HEK293T (cell line): ENCODE measurements around the gene BACE1.

Source experiments
- CTCF ChIA-PET: fragments of 350-600 bp; formaldehyde crosslinking; extraction: SDS; loops from one replicate; lab custom pipeline; 2021; ENCODE audit warnings: antibody characterized with exemption, inconsistent platforms; lab: Yijun Ruan, JAX
- POLR2A ChIA-PET: fragments of 350-600 bp; formaldehyde crosslinking; extraction: SDS; loops from one replicate; lab custom pipeline; 2020; ENCODE audit warnings: antibody characterized with exemption, inconsistent platforms; lab: Yijun Ruan, JAX
- DNase-seq: peaks from one replicate; pipeline ENCODE4 v3.0.0; 2012; ENCODE audit warnings: mixed read lengths; ENCODE audit errors: extremely low spot score
- ARNT ChIP-seq: fragments of 450-650 bp; IDR thresholded peaks from 2 replicates; pipeline ENCODE4 v1.6.1; 2017; ENCODE audit warnings: mild to moderate bottlenecking
- BHLHE40 ChIP-seq: fragments of 450-650 bp; IDR thresholded peaks from 2 replicates; pipeline ENCODE4 v1.6.1; 2016; ENCODE audit warnings: mild to moderate bottlenecking, moderate library complexity, borderline replicate concordance
- CTBP1 ChIP-seq: fragments of 450-650 bp; IDR thresholded peaks from 2 replicates; pipeline ENCODE4 v1.6.1; 2016; ENCODE audit warnings: borderline replicate concordance
- ELF4 ChIP-seq: fragments of 450-650 bp; IDR thresholded peaks from 2 replicates; pipeline ENCODE4 v1.6.1; 2017; ENCODE audit warnings: antibody characterized with exemption
- FOXA1 ChIP-seq: fragments of 450-650 bp; IDR thresholded peaks from 2 replicates; pipeline ENCODE4 v1.6.1; 2016; ENCODE audit warnings: mild to moderate bottlenecking
- FOXK2 ChIP-seq: fragments of 450-650 bp; IDR thresholded peaks from 2 replicates; pipeline ENCODE4 v1.6.1; 2016; ENCODE audit warnings: mild to moderate bottlenecking
- FOXM1 ChIP-seq: fragments of 450-650 bp; IDR thresholded peaks from 2 replicates; pipeline ENCODE4 v1.6.1; 2017; ENCODE audit warnings: mild to moderate bottlenecking, borderline replicate concordance
- HDGF ChIP-seq: fragments of 450-650 bp; IDR thresholded peaks from 2 replicates; pipeline ENCODE4 v1.6.1; 2017; ENCODE audit warnings: antibody characterized with exemption, borderline replicate concordance
- L3MBTL2 ChIP-seq: fragments of 450-650 bp; conservative IDR thresholded peaks from 2 replicates; pipeline ENCODE4 v1.6.1; 2016; ENCODE audit warnings: mild to moderate bottlenecking
- LEF1 ChIP-seq: fragments of 450-650 bp; IDR thresholded peaks from 2 replicates; pipeline ENCODE4 v1.6.1; 2017; ENCODE audit warnings: mild to moderate bottlenecking, borderline replicate concordance
- NFRKB ChIP-seq: fragments of 450-650 bp; IDR thresholded peaks from 2 replicates; pipeline ENCODE4 v1.6.1; 2016; ENCODE audit warnings: mild to moderate bottlenecking, moderate library complexity
- PKNOX1 ChIP-seq: fragments of 450-650 bp; IDR thresholded peaks from 2 replicates; pipeline ENCODE4 v1.6.1; 2016
- SP1 ChIP-seq: fragments of 450-650 bp; IDR thresholded peaks from 2 replicates; pipeline ENCODE4 v1.6.1; 2017
- SUZ12 ChIP-seq: fragments of 450-650 bp; IDR thresholded peaks from 2 replicates; pipeline ENCODE4 v1.6.1; 2016; ENCODE audit warnings: mild to moderate bottlenecking
- TARDBP ChIP-seq: fragments of 450-650 bp; IDR thresholded peaks from 2 replicates; pipeline ENCODE4 v1.6.1; 2016
- ZNF384 ChIP-seq: fragments of 450-650 bp; IDR thresholded peaks from 2 replicates; pipeline ENCODE4 v1.6.1; 2016

Gene BACE1

GRCh38 chr11:117314840-117315239, 1.2 kb downstream of the BACE1 start:
- ChIA-PET CTCF (interaction anchor here (1.2 kb wide), 1 partner anchor 19 kb away, joined by 3 read pairs; no protein-coding TSS in a partner anchor), POLR2A (interaction anchor here (1.2 kb wide), 1 partner anchor 18 kb away, joined by 3 read pairs; no protein-coding TSS in a partner anchor)
- DNase-seq: no peak
- no peak for TF ChIP-seq NFRKB
- TF ChIP-seq BHLHE40: no peak
- TF ChIP-seq L3MBTL2: no peak
- TF ChIP-seq HDGF: no peak
- TF ChIP-seq SP1: no peak
- no peak for TF ChIP-seq ARNT
- no peak for TF ChIP-seq FOXM1
- no peak for TF ChIP-seq FOXA1
- no peak for TF ChIP-seq LEF1
- no peak for TF ChIP-seq TARDBP
- no peak for TF ChIP-seq ZNF384
- no peak for TF ChIP-seq PKNOX1
- no peak for TF ChIP-seq ELF4
- no peak for TF ChIP-seq FOXK2
- no peak for TF ChIP-seq CTBP1
- no peak for TF ChIP-seq SUZ12

GRCh38 chr11:117313828-117314768, 2.0 kb downstream of the BACE1 start:
- ChIA-PET POLR2A (no interaction called here), CTCF (no interaction called here)
- no peak for TF ChIP-seq NFRKB
- no peak for TF ChIP-seq L3MBTL2
- TF ChIP-seq ARNT: no peak
- TF ChIP-seq FOXK2: no peak
- no peak for TF ChIP-seq HDGF
- TF ChIP-seq FOXM1: no peak
- TF ChIP-seq SUZ12: no peak
- TF ChIP-seq BHLHE40: no peak
- DNase-seq: no peak

DNA sequence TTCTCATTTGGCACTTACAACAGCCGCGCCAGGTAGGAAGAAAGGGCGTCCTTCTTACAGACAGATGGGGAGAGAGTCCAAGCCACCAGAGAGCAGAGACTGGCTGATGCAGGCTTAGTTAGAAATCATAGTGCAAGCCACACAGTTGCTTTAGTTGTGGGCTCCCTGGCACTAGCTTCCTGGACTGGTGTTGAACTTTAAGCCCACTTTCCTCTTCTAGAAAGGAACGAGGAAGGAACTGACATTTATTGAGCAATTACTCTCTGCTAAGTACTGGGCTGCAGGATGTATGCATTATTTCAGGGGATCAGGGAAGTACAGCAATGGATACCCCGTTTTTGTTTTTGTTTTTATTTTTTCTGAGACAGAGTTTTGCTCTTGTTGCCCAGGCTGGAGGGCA, 3.0 kb downstream of the BACE1 start:
- no peak for TF ChIP-seq L3MBTL2
- no peak for TF ChIP-seq SUZ12
- TF ChIP-seq CTBP1: no peak
- TF ChIP-seq ARNT: no peak
- no peak for TF ChIP-seq FOXK2
- TF ChIP-seq TARDBP: no peak
- no peak for TF ChIP-seq SP1
- TF ChIP-seq NFRKB: no peak
- no peak for TF ChIP-seq ZNF384
- TF ChIP-seq HDGF: no peak
- no peak for TF ChIP-seq LEF1
- no peak for TF ChIP-seq FOXM1
- TF ChIP-seq PKNOX1: no peak
- no peak for TF ChIP-seq FOXA1
- no peak for TF ChIP-seq ELF4
- no peak for TF ChIP-seq BHLHE40
- DNase-seq: no peak
- POLR2A ChIA-PET: no interaction called here
- CTCF ChIA-PET: no interaction called here

GRCh38 chr11:117309310-117309709, 6.7 kb downstream of the BACE1 start:
- ChIA-PET POLR2A (interaction anchor here (1.6 kb wide), 1 partner anchor 19 kb away, joined by 7 read pairs; the partner anchor contains the start of gene CEP164), CTCF (no interaction called here)
- no peak for TF ChIP-seq SUZ12
- no peak for TF ChIP-seq FOXM1
- no peak for TF ChIP-seq FOXA1
- TF ChIP-seq LEF1: no peak
- TF ChIP-seq ARNT: no peak
- no peak for TF ChIP-seq HDGF
- no peak for TF ChIP-seq TARDBP
- TF ChIP-seq ELF4: no peak
- no peak for TF ChIP-seq L3MBTL2
- no peak for DNase-seq

DNA sequence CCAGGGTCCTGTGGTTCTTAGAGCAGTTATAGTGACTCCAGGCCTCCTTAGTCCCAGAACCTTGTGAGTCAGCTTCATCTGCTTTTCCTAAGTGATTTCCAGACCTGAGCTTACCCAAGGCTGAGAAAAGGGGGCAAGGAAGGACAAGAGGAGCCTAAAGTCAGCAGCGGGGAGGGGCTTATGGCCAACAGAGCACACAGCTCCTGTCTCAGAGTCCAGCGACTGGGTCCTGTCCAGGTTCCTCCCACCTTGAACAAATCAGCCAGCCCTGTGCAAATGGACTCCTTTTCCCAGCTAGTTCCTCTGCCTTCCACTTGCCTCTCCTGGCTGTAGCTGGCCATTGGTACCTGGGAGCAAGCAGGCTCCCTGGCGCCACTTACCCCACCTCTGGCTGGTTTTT, 10.9 kb downstream of the BACE1 start:
- CTCF ChIA-PET: no interaction called here
- DNase-seq: no peak
- TF ChIP-seq ZNF384 (no peak), TARDBP (no peak), HDGF (no peak), ELF4 (no peak), LEF1 (no peak), FOXK2 (no peak), L3MBTL2 (no peak), CTBP1 (no peak), FOXM1 (no peak), NFRKB (no peak), SUZ12 (no peak), PKNOX1 (no peak), FOXA1 (no peak), BHLHE40 (no peak), ARNT (no peak), SP1 (no peak)
- POLR2A ChIA-PET: no interaction called here
